Smooth muscle cell of the brain vasculature (primary cell): ENCODE results near the gene SLC29A4.
"Not testable (repeated sequence)": the region's sequence is repeated elsewhere in the genome, so short reads cannot be mapped to it uniquely, and the experiment has no call there.

ENCODE experiments used
- DNase-seq: peaks from one replicate; pipeline ENCODE4 v3.0.0-alpha.2; 2012; ENCODE audit warnings: low read depth, low spot score

SLC29A4 gene

GRCh38 chr7:5296015-5296610 lies 13.4 kb downstream of the SLC29A4 start:
- no peak for DNase-seq

DNA sequence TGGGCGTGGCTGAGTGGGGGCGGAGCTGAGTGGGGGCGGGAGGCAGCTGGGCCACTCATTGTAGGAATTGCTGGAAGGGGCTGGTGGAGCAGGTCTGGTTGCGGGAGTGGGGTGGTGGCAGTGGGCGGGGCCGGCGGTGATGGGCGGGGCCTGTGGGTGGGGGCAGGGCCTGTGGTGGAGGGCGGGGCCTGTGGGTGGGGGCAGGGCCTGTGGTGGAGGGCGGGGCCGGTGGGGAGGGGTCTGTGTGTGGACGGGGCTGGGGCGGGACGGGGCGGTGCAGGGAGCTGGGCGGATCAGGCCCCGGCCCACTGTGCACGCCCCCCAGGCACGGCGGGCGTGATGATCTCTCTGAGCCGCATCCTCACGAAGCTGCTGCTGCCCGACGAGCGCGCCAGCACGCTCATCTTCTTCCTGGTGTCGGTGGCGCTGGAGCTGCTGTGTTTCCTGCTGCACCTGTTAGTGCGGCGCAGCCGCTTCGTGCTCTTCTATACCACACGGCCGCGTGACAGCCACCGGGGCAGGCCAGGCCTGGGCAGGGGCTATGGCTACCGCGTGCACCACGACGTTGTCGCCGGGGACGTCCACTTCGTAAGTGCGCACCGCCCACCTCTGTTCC lies 14.0 kb downstream of the SLC29A4 start:
- DNase-seq = no peak

- DNase-seq = no peak
These were observed 17.6 kb downstream of the SLC29A4 start for GRCh38 chr7:5300366-5300765.

DNA sequence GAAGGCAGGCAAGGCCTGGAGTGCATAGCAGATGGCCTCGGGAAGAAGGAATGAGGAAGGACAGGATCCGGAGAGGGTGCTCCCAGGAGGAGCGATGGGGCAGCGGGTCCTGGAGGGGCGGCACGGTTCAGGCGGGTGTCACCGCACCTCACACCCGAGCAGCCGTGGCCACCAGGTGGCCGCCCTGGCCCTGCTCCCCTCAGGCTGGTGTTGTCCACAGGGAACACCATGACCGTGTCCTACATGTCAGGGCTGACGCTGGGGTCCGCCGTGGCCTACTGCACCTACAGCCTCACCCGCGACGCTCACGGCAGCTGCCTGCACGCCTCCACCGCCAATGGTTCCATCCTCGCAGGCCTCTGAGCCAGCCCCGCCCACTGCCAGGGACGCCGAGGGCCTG lies 19.8 kb downstream of the SLC29A4 start:
- DNase-seq = no peak

- DNase-seq = no peak
These were observed 20.3 kb downstream of the SLC29A4 start for GRCh38 chr7:5303061-5303460.

DNA sequence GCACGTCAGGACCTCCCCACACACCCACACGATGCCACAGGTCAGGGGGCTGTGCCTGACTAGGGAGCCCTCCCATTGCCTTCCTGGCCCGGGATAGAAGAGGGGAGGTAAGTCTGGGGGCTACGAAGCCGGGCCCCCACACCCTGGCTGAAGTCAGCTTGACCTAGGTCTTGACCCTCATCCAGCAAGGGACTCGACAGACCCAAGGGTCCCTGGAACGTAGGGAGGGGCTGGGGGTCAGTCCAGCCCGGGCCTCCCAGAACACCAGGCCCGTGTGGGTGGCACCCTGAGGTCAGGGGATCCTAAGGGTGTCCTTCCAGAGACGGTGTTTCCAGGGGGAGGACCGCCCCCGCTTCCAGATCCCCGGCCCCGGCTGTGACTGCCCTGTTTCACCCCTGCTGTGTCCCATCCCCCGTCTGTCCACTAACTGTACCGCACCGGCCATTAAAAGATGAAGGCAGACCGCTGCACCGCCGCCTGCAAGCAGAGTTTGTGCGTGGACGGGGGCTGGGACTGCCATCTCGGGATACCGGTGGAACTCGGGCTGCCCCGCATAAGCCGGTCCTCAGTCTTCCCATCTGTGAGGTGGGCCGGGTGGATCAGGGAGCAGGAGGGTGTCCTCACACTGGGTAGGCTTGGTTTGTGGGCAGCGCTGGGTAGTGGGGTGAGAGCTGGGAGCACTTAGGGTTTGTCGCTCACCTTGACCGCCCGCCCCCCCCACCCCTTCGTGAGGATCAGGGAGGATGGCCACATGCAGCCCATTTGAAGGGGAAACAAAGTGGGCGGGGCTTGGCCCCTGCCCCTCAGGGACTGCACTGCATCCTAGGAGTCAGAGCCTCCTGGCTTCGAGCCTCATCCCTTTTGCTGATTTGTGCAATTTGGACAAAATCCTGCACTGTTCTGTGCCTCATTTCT lies 21.1 kb downstream of the SLC29A4 start:
- DNase-seq = no peak

DNA sequence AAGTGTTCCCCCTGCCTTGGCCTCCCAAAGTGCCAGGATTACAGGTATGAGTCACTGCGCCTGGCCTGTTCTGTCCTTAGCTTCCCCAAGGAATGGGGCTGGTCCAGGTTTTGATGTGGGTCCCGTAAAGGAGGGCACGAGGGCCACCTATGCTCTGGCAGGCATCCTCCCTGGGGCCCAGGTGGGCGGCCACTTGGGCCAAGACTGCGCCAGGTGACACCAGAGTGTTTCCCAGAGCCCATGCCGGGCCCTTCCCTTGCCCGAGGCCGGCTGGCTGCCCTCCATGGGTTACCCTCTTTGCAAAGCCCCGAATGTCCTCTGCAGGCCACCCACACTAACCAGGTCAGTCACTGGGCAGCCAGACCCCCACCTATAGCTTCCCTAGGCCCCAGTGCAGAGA lies 22.3 kb downstream of the SLC29A4 start:
- DNase-seq = not testable (repeated sequence)

DNA sequence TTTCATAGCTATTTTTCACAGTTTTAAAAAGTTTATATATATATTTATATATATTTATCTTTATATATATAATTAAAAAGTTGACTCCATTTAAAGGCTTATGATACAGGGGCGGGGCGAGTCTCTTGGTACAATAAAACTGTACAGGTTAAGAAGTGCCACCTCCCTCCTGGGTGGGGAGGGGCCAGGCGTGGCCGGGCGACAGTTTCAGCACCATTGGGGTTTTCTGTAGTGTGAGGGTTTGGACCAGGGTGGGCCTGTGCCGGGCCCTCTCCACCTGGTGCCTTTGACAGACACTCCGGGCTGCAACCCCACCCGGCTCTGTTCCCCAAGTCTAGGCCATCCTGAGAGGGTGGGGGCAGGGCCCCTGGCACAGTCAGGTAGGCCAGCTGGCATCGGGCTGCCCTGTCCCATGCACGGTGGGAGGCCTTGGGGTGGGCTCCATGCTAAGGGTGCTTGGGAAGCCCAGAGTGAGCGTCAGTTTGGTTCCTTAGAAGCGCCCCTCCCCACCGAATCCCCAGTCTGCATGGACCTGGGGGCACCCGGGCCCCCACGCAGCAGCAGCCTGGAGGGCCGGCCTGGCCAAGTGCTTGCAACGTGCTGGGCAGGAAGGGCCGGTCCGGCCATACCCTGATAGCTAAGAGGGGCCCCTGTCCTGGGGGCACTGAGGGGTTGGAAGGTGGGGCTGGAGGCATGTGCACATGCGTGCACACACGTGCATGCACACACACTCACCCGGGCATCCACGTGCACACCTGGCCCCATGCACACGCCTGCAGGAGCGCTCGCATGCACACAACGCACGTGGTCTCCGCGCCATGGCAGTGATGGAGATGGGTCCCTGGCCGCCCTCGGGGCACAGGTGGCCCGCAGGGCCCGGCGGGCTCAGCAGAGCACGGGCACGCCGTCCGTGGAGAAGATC lies 24.7 kb downstream of the SLC29A4 start:
- DNase-seq = not testable (repeated sequence)

GRCh38 chr7:5309146-5309545 lies 26.4 kb downstream of the SLC29A4 start:
- no peak for DNase-seq

DNA sequence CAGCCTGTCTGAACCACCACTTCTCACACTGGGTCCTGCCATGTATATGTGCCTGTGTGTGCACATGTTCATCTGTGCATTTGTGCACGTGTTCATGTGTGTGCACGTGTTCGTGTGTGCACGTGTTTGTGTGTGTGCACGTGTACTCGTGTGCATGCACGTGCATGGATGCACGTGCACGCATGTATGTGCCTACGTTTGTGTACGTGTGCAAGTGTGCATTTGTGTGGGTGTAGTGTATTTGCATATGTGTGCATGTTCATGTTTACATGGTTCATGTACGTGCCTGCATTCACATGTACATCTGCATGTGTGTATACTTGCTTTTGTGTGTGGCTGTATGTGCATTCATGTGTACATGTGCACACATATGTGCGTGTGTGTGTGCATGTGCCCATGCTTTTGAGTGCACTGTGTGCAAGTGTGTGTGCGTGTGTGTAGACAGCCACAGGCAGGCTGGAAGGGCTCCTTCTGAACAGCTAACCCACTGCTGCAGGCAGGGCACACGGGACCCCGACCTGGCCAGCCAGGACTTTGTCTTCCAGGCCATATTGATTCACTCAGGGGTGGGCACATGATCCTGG lies 28.2 kb downstream of the SLC29A4 start:
- no peak for DNase-seq

DNA sequence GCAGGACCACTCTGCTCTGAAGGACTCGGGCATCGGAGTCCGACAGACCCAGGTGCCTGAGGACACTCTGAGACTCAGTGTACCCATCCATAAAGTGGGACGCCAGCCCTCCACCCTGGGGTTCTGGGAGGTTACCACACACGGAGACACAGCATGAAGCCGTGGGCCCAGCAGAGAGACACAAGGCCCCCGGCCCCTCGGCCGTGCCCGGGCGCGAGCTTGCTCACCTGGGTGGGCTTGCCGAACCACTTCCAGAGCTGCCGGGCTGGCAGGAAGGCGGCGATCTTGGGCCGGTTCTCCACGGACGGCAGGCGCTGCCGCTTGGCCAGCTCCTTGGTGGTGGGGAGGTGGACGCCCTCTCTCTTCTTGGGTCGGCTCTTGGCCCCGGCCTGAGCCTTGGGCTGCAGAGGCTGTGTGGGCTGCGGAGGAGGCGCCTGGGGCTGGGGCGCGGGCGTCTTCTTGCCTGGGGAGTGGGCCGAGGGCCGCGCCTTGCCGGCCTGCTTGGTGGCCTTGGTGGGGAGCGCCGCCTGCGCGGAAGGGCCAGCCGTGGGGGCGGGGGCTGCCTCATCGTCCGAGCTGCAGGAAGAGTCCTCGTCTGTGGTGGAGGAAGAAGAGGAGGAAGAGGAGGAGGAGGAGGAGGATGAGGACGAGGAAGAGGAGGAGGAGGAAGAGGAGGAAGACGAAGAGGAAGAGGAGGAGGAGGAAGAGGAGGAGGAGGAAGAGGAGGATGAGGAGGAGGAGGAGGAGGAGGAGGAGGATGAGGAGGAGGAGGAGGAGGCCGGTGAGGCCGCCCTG lies 29.7 kb downstream of the SLC29A4 start:
- not testable (repeated sequence) for DNase-seq

- DNase-seq = not testable (repeated sequence)
These were observed 30.5 kb downstream of the SLC29A4 start for GRCh38 chr7:5313076-5313885.

DNA sequence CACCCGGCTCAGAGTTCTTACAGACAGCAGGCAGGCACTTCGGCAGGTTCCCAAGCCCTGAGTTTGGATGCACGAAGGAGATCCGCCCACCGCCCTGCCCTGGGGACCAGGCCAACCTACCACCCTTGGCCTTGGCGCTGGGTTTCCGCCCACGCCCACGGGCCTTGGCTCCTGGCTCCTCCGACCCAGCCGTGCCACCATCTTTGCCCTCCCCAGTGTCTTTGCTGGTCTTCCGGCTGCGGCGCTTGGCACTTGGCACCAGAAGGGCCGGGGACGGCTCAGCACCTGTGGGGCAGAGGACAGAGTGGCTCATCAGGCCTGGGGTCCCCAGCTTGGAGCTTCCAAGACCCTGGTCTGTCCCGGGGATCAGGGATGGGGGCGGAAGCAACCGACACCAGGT lies 32.1 kb downstream of the SLC29A4 start:
- no peak for DNase-seq

GRCh38 chr7:5315761-5316160 lies 33.0 kb downstream of the SLC29A4 start:
- DNase-seq = no peak

DNA sequence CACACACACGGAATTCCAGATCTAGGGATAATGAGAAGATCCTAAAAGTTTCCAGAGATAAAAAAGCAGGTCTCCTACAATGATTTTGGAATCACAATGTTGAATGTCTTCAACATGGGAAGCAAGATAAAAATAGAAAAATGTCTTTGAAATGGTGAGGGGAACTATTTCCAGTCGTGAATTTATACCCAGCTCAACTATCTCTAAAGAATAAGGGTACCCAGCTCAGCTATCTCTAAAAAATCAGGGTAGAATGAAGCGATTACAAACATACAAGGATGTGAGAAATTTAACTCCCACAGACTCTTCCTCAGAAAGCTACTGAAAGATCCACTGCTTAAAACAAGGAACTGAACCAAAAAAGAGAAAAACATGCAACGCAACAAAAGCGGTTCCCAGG lies 35.9 kb downstream of the SLC29A4 start:
- not testable (repeated sequence) for DNase-seq

GRCh38 chr7:5320391-5320790 lies 37.6 kb downstream of the SLC29A4 start:
- DNase-seq = no peak

- no peak for DNase-seq
These were observed 38.2 kb downstream of the SLC29A4 start for GRCh38 chr7:5320802-5321396.

DNA sequence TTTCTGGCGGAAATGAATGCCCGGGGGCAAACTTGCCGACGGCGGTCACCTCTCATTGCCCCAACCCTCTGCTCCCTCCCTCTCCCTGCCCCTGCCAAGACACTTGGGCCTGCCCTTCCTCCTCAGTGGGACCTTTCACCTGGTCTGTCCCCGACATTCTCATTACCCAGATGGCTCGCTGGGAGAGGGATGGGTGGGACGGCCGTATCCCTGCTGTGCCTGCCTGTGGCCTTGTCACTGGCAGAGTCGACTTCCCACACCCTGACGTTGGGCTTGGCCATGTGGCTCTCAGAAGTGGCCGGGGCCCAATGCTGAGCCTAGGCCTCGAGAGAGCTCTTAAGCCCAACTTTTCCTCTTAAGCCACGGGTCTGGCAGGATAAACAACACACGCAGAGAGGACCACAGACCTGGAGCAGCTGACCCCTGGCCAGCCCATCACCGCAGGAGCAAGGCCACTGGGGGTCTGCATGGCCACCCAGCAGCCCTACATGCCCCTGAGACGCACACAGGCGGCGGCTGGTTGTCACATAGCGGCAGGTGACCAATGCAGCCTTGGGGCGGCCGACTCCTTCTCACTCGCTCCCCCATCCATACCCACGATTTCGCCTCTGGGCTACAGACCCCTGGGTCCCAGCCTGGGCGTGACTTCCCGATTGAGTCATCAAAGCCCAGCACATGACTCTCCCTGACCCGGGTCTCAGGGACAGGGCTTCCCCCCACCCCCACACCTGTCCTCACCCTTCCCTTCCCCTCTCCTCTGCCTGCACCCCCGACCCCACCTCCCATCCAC lies 40.1 kb downstream of the SLC29A4 start:
- DNase-seq = no peak
